HUES64 (cell line): Measurements from ENCODE around the gene PSTPIP1.

Experiments used
- H3K27ac ChIP-seq: 2 replicates; pipeline ENCODE4 v1.7.0; 2013; ENCODE audit warnings: low read depth, low read length, inconsistent platforms
- H3K27me3 ChIP-seq: 2 replicates; pipeline ENCODE4 v1.6.1; 2013; ENCODE audit warnings: mild to moderate bottlenecking, low read length; ENCODE audit not compliant: insufficient read depth
- H3K36me3 ChIP-seq: 2 replicates; pipeline ENCODE4 v1.6.1; 2013; ENCODE audit warnings: mild to moderate bottlenecking, low read length; ENCODE audit not compliant: insufficient read depth
- H3K4me1 ChIP-seq: 2 replicates; pipeline ENCODE4 v1.6.1; 2013; ENCODE audit warnings: mild to moderate bottlenecking, low read length, moderate library complexity; ENCODE audit not compliant: insufficient read depth
- H3K4me3 ChIP-seq: 2 replicates; pipeline ENCODE4 v1.5.1; 2013; ENCODE audit warnings: mild to moderate bottlenecking, low read length, moderate library complexity
- H3K9ac ChIP-seq: 2 replicates; pipeline ENCODE4 v1.6.1; 2013; ENCODE audit warnings: mild to moderate bottlenecking, low read depth, low read length
- H3K9me3 ChIP-seq: 2 replicates; pipeline ENCODE4 v1.6.1; 2013; ENCODE audit warnings: low read depth, low read length; ENCODE audit not compliant: insufficient read depth
- WGBS: fragments of 150-250, 120-280 bp; methylation state at CpG from one replicate; pipeline ENCODE4 v1.1.7; 2013; ENCODE audit warnings: missing lambda C conversion rate; 5-methylcytosine and 5-hydroxymethylcytosine counted together

The PSTPIP1 gene

DNA sequence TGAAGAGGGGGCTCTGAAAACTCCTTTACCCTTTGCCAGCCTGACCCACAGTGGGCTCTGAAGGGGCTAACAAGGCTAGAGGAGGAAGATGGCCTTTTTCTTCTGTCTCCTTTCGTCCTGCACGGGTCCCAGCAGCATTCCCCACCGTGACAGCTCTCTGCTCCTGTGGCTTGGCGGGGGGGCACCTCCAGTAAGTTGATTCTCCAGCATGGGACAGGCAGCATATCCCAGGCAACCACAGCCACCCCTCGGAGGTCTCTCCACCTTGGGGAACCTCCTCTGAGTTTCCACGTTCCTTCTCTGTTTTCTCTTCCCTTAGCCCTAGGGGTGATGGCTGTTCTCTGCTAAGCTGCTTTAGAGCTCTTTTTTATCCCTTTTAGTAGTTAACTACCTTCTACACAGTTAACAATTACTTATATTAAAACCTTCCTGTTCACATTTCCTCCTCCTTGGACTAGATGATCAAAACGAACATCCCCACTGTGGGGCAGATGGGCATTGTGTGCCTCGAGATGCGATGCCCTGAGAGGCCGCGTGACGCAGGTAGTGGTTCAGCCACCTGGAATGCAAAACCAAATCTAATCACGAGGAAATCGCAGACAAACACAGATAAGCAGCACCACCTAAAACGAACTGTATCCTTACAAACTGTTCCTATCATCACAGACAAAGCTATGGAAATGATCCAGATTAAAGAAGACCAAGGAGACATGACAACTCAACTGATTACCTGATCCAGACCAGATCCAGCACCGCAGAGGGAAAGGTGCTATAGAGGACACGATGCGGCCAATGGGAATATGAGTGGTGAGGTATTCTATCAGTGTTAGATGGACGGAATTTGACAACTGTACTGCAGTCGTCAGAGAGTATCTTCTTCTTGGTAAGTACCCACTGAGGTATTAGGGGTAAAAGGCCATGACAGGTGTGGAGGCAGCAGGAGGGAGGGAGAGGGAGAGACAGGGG lies 48.3 kb downstream of the PSTPIP1 start:
- 89% methylated on average over 20 of the region's 20 CpGs for WGBS
- Histone ChIP-seq H3K27ac (no peak overlapping the region), H3K9ac (no peak overlapping the region), H3K27me3 (no peaks in the 10 kb centered on the region), H3K4me3 (no peak overlapping the region), H3K4me1 (no peaks in the 10 kb centered on the region), H3K36me3 (peaks cover 62% of the 10 kb centered on the region), H3K9me3 (no peaks in the 10 kb centered on the region)

DNA sequence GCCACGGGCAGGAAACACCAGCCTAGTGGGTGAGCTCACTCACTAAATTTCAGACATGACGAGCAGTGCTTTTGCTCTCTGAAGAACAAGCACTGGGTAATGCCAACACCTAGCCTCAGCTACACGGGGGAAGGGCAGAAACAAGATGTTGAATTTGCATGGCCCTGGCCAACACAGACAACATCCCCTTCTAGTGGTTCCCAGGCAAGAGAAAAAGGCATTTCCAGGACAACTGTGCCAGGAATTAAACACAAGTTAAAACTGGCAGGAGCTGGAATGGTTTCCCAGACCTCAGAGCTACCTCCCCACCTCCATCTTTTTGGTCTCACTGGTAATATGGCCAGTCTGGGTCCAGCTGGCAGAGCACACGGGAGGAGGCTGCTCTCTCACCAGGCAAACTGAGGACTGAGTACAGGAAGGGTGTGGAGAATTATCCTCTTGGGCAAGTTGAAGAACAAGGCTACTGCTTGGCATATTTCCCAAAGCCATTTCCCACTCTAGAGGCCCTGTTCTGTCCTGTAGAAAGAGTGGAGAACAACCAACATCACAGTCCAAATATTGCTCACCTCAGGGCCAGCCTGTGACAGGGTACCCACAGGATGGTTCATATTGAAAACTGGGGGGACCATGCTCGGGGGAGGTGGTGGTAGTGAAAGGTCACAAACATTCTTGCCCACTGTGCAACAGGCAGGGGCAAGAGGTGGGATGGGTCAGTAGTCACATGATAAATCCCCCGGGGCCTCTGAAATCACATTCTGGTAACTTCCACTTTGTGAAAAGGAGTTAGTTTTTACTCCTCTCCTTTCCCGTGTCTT lies 49.5 kb downstream of the PSTPIP1 start:
- no peak overlapping the region for H3K4me3 ChIP-seq
- no peaks in the 10 kb centered on the region for H3K4me1 ChIP-seq
- 91% methylated on average over 7 of the region's 7 CpGs for WGBS
- H3K27ac ChIP-seq: no peak overlapping the region
- H3K27me3 ChIP-seq: no peaks in the 10 kb centered on the region
- no peaks in the 10 kb centered on the region for H3K9me3 ChIP-seq
- H3K36me3 ChIP-seq: peaks cover 73% of the 10 kb centered on the region
- no peak overlapping the region for H3K9ac ChIP-seq

DNA sequence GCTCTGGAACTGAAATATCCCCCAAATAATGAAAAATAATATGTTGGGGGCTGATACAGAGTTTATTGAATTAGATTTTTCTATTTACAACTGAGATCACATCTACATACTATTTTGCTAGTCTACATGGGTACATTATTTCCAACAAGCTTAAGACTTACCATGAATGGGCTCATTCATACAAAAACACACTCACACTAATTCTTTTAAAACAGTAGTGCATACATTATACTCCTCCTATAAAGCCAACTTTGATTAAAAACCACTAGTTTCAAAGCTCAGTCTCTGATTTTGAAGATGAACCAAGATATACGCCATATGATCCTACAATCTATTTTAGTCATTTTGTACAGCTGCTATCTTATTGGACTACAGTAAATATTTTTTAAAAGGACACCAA lies 51.1 kb downstream of the PSTPIP1 start:
- Histone ChIP-seq H3K9ac (no peak overlapping the region), H3K27me3 (no peaks in the 10 kb centered on the region), H3K9me3 (no peaks in the 10 kb centered on the region), H3K27ac (no peak overlapping the region), H3K36me3 (peaks cover 88% of the 10 kb centered on the region), H3K4me1 (no peaks in the 10 kb centered on the region), H3K4me3 (no peak overlapping the region)
- WGBS: 100% methylated on average over 1 of the region's 1 CpG

GRCh38 chr15:77046704-77047412 lies 51.9 kb downstream of the PSTPIP1 start:
- Histone ChIP-seq H3K9me3 (no peaks in the 10 kb centered on the region), H3K4me1 (no peaks in the 10 kb centered on the region), H3K36me3 (peaks cover 94% of the 10 kb centered on the region), H3K27ac (no peak overlapping the region), H3K9ac (no peak overlapping the region), H3K27me3 (no peaks in the 10 kb centered on the region), H3K4me3 (no peak overlapping the region)
- WGBS: 96% methylated on average over 7 of the region's 7 CpGs

- 100% methylated on average over 1 of the region's 1 CpG for WGBS
These were observed 53.4 kb downstream of the PSTPIP1 start for GRCh38 chr15:77048135-77048876.

DNA sequence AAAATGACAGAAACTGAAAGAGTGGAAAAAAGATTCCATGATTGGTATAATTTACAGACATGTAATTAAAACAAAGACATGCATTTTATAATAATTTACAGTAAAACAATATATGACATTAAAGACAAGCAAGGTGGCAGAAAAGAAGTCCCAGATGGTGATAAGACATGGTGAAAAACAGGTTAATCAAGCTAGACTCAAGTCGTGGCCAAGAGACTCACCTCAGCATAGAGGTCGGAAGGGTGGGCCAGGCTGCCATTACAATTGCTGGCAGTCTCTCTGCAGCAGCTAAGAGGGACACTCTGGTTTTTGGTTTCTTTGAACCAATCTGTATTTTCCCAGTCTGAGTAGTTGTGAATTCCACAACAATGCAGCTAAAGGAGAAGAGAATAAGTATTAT lies 57.6 kb downstream of the PSTPIP1 start:
- H3K4me1 ChIP-seq: peaks cover 16% of the 10 kb centered on the region; the same call in 1 of the 2 replicates
- H3K9me3 ChIP-seq: no peaks in the 10 kb centered on the region
- H3K27me3 ChIP-seq: no peaks in the 10 kb centered on the region
- no peak overlapping the region for H3K27ac ChIP-seq
- peaks cover 63% of the 10 kb centered on the region for H3K36me3 ChIP-seq
- H3K9ac ChIP-seq: no peak overlapping the region
- 89% methylated on average over 2 of the region's 2 CpGs for WGBS
- no peak overlapping the region for H3K4me3 ChIP-seq

More at GRCh38 chr15:77048135-77048876, 53.4 kb downstream of the PSTPIP1 start:
- H3K27me3 ChIP-seq: no peaks in the 10 kb centered on the region
- no peak overlapping the region for H3K27ac ChIP-seq
- H3K36me3 ChIP-seq: peaks cover 92% of the 10 kb centered on the region
- no peaks in the 10 kb centered on the region; the same call in 1 of the 2 replicates for H3K4me1 ChIP-seq
- H3K9me3 ChIP-seq: no peaks in the 10 kb centered on the region
- H3K9ac ChIP-seq: no peak overlapping the region
- no peak overlapping the region for H3K4me3 ChIP-seq

DNA sequence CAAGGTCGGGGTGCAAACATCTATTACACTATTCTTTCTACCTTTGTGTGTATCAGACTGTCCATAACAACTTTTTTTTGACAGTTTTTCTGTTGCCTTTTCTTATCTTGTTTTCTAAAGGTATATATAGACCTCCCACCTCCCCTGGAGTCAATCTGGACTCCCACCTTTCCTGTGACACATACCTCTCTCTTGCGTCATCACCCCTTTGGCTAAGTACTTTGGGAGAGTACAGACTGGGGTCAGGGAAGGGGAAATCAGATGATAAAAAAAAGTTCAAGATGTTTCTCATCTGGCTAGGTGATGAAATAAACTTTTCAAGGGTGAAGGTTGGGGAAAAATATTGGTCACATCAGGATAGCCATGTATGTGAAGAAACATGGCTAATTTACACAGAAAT lies 58.8 kb downstream of the PSTPIP1 start:
- Histone ChIP-seq H3K9ac (no peak overlapping the region), H3K4me1 (peaks cover 16% of the 10 kb centered on the region; the same call in 1 of the 2 replicates), H3K27ac (no peak overlapping the region), H3K36me3 (peaks cover 54% of the 10 kb centered on the region), H3K27me3 (no peaks in the 10 kb centered on the region), H3K4me3 (no peak overlapping the region), H3K9me3 (no peaks in the 10 kb centered on the region)
- WGBS: 95% methylated on average over 2 of the region's 2 CpGs

GRCh38 chr15:77057072-77057471 lies 62.1 kb downstream of the PSTPIP1 start:
- H3K9me3 ChIP-seq: no peaks in the 10 kb centered on the region
- peaks cover 24% of the 10 kb centered on the region for H3K4me1 ChIP-seq
- H3K9ac ChIP-seq: no peak overlapping the region
- H3K4me3 ChIP-seq: no peak overlapping the region
- WGBS: 96% methylated on average over 1 of the region's 1 CpG
- no peak overlapping the region for H3K27ac ChIP-seq
- H3K27me3 ChIP-seq: no peaks in the 10 kb centered on the region
- peaks cover 21% of the 10 kb centered on the region for H3K36me3 ChIP-seq

GRCh38 chr15:77057685-77058084 lies 62.8 kb downstream of the PSTPIP1 start:
- WGBS: 90% methylated on average over 4 of the region's 4 CpGs
- Histone ChIP-seq H3K9me3 (no peaks in the 10 kb centered on the region), H3K4me3 (no peak overlapping the region), H3K4me1 (peaks cover 24% of the 10 kb centered on the region), H3K36me3 (peaks cover 14% of the 10 kb centered on the region; the same call in 1 of the 2 replicates), H3K27me3 (no peaks in the 10 kb centered on the region), H3K9ac (no peak overlapping the region), H3K27ac (no peak overlapping the region)

- WGBS: 96% methylated on average over 3 of the region's 4 CpGs
- Histone ChIP-seq H3K36me3 (peaks cover 12% of the 10 kb centered on the region; the same call in 1 of the 2 replicates), H3K4me3 (no peak overlapping the region), H3K27ac (no peak overlapping the region), H3K27me3 (no peaks in the 10 kb centered on the region), H3K9ac (no peak overlapping the region), H3K4me1 (peaks cover 24% of the 10 kb centered on the region), H3K9me3 (no peaks in the 10 kb centered on the region)
These were observed 63.5 kb downstream of the PSTPIP1 start for GRCh38 chr15:77058468-77058867.
